HG02571 (cell line): ENCODE measurements around the gene PDGFRB.
"Not testable (repeated sequence)": the region's sequence is repeated elsewhere in the genome, so short reads cannot be mapped to it uniquely, and the experiment has no call there.

Experiments
- ATAC-seq: cut with Tn5 transposase; IDR thresholded peaks from one replicate; pipeline ENCODE4 v1.9.1; 2021; ENCODE audit warnings: mild to moderate bottlenecking, moderate library complexity; ENCODE audit not compliant: unreplicated experiment

Gene PDGFRB

DNA sequence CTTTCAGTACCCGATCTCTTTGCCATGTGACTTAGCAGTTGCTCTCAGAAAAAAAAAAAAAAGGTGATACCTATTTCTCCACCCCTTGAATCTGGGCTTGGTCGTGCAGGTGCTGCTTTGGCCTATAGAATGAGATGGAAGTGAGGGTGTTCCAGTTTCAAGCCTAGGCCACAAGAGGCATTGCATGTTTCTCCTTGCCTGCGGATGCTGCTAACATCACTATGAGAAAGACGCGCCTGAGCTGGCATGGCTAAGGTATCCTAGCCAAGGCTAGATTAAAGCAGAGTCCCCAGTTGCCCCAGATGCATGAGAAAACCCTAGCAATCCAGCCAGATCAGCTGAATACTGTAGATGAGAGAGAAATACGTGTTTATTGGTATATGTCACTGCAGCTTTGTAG, 54.6 kb downstream of the PDGFRB start:
- ATAC-seq = no peak

DNA sequence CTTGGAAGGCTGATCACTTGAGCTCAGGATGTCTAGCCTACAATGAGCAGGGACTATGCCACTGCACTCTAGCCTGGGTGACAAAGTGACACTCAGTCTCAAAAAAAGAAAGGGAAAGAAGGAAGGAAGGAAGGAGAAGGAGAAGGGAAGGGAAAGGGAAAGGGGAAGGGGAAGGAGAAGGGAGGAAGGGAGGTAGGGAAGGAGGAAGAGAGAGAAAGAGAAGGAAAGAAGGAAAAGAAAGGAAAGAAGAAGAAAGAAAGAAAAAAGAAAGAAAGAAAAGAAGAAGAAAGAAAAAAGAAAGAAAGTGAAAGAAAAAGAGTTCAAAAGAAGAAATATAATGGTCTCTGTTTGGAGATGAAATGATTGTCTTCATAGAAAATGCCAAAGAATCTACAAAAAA, 58.5 kb downstream of the PDGFRB start:
- no peak for ATAC-seq

DNA sequence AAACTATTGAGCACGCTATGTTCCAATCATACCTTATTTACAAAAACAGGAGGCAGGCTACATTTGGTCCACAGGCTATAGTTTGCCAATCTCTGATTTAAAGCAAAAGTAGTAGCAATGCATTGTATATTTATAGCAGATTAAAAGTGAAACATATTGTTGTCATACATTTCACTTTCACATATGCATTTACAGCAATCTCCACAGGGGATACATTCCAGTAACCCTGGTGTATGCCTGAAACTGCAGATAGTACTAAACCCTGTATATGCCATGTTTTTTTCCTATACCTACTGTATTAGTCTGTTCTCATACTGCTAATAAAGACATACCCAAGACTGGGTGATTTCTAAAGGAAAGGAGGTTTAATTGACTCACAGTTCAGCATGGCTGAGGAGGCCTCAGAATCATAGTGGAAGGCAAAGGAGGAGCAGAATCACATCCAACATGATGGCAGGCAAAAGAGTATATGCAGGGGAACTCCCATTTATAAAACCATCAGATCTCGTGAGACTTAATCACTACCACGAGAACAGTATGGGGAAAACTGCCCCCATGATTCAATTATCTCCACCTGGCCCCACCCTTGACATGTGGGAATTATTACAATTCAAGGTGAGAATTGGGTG, 63.4 kb downstream of the PDGFRB start:
- ATAC-seq = no peak

DNA sequence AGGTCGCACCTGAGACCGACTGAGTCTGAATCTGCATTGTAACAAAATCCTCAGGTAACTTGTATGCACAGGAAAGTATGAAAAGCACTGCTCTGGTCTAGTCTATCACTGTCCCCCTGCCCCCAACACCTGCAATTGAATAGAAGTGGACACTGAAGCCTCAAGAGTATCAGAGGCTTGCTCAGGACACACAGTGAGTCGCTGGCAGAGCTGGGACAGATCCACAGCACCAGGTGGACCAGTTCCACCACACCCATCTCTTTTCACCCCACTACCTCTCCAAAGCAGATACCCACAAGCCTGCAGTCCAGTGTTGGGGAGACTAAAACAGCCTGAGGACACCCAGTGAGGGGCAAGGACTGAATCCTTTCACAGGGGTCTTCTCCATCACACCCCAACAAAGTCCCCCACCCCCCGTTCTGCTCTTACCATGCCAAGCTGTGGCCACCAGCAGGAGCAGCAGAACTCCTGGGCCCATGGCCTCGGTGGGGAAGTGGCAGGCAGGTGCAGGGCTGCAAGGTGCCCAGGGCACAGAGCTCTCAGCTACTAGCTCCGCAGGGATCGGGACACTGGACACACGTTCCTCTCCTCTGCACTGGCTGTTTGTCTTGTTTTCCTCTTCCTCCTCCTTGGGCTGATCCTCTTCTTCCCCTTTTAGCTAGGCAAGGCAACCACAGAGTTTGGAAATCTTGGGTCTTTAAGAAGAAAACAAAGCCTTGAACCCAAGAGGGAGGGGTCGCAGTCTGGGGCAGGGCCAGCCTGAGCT, 69.5 kb downstream of the PDGFRB start, which contains the start of gene CSF1R:
Gene CSF1R, minus strand, starts transcription at position 605 of the 766 bp plus-strand sequence. Its CDS starts 127 bp downstream, at position 478.
- no peak for ATAC-seq

DNA sequence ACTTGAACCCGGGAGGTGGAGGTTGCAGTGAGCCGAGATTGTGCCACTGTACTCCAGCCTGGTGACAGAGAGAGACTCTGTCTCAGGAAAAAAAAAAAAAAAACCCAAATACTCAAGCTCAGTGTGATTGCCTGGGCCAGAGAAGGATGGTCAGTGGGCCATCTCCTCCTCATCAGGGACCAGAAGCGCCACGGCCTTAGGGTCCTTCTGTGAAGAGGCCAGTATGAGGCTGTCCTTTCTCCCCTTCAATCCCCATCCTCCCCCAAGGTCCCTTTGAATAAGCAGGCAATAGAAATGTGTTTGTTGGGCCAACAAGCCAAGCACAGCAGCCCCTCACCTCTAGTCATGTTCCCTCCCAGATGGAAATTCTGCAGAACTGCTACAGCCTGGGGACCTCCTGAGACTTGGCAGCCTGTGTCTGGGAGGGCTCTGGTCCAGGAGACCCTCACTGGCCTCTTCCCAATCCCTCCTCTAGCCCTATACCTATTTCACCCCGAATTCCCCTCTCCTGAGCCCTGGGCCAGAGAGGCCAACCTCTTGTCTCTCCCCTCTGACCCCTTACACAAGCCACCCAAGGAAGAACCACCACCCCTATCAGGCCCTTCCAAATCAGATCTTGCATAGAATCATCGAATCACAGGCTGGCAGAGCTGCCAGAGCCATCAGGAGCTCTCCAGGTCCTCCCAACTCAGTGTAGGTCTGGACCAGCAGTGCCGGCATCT, 70.3 kb downstream of the PDGFRB start:
- ATAC-seq = no peak

DNA sequence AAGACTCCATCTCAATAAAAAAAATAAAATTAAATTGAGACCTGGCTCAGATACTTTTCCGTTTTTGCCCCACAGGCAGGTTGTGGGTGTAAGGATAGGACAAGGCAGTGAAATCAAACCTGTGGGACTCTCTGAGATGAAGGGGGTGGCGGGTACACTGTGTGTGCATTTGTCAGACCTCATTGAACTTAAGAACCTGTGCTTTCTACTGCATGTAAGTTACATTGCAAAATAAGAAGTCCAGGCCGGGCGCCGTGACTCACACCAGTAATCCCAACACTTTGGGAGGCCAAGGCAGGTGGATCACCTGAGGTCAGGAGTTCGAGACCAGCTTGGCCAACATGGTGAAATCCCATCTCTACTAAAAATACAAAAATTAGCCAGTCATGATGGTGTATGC, 70.9 kb downstream of the PDGFRB start:
- ATAC-seq = not testable (repeated sequence)

DNA sequence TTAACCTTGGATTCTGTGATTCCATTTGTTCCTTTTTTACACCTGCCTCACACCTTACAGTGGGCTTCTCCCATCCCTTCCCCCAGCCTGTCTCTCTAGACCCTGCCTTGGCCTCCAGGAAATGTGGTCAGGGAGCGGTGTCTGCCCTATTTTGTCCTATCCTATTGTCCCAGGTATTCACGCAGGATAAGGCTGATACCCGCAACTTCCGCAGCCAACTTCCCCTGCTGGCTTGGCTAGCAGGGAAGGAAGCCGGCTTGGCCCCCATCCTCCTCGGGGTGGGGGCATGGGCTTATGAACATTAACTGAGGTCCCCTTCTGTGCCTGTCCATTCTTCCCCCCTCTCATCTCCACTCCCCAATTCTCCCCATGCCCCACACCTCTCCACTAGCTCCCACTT, 72.8 kb downstream of the PDGFRB start:
- ATAC-seq = no peak

DNA sequence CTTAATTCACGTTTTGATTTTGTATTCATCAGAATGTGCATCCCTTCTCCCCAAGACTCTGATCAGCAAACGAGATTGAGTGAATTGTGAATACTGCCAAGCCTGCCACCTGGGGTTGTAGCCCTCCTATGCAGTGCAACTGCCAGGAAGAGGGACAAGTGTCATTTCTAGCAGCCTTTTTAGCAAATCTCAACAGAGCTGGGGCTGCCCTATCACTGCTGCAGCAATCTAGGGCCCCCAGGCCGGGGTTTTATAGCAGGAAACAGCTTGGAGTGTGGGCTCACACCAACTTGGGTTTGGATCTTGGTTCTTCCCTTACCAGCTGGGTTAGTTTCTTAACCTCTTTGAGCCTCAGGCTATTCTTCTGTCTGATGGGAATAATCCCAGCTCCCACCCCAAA, 73.3 kb downstream of the PDGFRB start:
- ATAC-seq = no peak

DNA sequence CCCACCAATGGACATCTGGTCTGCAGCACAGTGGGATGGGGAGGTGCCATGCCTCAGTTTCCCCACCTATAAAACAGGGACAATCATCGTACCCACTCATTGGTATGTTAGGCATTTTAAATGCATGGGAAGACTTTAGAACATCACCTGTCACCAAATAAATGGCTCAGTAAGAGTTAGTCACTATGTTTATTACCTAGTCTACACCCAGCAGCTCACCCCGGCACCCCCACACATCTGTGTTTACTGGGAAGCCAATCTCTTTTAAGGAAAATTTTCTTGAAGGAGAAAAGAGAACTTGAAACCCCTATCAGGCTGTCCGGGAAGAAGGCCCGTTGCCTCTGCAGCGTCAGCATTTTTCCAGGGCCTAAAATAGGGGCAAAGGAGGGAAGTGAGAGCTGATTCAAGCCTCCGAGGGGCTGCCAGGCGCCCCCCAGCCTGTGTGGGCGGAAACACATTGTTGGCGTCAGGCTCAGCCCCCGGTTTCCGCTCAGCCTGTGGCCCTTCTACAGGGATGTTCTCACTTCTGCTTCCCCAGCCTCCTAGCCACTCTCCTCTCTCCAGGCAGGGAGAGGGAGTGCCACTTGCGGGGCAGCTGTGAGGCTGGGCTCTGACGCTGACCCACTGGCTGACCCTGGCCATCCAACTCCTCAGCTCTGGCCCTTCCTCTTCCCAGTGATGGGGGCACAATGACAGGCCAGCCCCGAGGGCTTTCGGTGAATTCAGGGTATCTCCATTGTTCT, 73.9 kb downstream of the PDGFRB start:
- ATAC-seq = peak; percentile 79

DNA sequence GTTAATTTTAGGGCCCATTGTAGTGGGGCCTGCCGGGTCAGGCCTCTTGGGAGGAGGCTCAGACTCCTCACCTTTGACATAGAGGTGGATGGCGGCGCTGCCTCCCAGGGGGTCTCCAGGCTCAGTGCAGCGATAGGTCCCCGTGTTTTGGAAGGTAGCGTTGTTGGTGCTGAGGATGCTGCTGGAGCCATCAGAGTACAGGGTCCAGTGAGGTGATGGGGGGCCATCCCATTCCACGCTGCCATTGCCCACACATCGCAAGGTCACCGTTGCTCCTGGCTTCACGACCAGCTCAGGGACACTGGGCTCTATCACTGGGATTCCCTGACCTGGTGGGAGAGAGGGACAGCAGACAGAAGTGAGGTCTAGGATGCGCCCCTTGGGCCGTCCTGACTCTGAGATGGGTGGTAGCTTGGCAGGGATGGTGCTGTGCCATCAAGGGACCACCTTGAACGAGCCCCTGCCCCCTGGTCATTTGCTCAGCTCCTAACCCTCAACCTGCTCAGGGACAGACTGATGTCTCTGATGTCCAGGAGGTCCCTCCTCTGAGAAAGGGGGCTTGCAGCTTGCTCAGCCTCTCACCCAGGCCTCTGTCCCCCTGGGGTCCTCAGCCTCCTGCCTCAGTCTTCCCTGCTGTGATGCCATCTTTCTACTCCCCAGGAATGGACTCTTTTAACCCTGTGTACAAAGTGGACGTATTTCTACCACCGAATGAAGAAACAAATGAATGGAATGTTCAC, 74.8 kb downstream of the PDGFRB start:
- ATAC-seq = no peak

DNA sequence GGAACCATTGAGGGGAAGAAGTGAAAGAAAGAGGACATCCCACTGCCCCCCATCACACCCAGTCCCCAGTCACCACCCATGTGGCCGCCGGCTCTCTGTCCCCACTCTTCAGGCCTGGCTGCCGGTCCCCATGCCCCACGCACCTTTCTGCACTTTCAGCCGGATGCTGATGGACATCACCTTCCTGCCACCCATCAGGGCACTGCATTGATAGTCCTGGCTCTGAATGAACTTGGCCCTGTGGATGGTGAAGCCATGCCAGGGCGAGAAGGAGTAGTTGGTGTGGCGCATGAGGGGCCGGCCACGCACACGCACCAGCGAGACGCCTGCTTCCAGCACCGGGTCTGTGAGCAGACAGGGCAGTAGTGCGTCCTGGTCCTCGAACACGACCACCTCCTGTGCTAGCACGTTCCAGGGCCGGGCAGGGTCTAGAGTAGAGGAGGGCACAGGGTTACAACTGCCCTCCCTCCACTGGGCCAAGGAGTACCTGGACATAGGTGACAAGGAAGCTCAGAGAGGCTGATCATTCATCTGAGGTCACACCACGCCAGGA, 75.7 kb downstream of the PDGFRB start:
- no peak for ATAC-seq

DNA sequence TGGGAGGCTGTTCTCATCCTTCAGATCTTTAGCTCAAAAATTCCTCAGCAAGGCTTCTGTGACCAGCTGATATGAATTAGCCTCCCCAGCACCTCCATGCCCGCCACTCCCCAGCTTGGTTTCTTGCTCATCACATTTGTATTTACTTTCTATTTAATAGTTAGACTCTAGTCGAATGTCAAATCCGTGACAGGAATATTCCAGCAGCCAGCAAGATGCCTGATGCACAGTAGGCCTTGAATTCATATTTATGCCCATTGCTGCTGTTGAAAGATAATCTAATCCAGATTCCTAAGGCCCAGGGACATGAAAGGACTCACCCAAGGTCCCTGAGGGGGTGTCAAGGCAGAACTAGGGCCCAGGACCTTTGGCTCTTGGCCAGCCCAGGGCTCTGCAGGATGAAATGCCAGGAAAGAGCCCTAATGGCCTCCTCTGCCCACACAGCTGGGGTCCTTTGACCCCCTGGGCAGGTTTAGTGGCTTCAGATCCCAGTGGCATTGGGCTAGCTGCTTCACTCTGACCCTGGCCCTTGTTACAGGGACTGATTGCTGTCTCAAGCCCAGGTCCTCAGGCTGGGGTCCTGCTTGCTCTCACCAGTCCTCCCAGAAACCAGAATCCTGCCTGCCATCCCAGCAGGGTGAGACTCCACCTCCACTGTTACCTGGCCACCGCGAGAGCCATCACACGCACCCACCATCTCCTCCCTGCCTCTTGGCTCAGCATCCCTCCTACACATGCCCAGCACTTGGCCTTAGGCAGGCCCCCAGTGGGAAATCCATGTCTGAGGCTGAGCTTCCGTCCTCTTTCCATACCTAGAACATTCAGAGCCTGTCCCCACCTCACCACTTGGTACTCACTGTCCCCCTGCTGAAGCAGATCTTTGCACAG, 76.6 kb downstream of the PDGFRB start:
- ATAC-seq = no peak

DNA sequence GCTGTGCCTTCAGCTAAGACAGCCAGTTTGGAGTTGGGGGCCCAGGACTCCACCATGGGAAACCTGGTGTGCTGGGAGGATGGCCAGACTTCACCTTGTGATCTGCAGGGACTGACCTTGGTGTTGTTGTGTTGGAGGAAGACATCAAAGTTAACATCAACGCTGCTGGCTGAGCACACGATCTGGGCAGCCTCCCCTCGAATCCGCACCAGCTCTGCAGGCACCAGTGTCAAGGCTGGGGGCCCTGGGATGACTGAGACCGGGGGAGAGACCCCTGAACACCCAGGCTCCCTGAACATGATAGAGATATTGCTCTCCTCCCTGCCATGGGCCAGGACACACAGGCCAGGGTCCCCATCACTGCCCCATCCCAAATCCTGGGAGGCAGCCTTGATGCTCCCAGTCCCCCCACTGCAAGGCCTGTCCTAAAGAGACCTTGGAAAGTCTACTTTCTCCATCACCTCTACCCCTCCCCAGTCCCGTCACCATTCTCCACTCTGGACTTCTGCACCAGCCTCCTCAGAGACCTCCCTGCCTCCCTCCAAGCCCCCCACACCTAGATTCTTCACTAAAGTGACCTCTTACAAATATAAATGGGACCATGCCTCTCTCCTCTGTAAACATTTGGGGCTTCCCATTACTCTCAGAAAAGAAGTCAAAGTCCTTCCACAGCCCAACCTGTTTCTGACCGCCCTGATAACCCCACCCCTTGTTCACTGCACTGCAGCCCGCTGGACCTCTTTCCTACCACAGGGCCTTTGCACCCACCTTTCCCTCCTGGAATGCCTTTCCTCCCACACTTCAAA, 77.4 kb downstream of the PDGFRB start:
- ATAC-seq = no peak

DNA sequence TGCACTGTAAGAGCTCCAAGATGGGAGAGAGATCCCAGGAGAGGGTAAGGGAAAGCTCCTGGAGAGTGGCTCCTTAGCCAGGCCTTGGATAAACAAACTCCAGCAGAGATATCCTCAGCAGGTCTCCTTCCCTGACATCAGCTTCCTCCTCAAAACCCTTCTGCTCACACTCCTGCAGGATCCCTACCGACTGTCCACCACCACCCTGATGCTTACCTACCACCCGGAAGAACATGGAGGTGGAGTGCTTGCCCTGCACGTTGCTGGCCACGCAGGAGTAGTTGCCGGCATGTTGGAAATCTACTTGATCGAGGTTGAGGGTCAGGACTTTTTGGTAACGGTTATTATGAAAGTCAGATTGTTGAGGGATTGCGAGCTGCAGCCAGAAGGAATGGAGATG, 78.6 kb downstream of the PDGFRB start:
- no peak for ATAC-seq

DNA sequence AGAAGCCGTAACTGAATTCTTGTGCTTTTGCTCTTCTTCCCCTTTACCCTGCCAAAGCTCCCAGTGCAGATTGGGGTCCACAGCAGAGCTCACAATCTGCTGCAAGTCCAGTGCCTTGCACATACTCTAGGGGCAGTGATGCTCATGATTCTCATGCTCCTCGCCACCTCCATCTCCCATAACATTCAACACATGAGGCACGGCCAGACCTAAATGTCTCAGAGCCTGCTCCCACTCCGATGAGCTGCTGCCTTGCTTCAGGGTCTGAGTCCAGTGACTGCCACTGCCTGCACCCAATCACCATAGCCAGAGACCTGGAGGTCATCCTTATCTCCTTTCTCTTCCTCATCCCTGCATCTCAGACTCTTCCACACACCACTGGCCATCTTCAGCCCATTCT, 79.8 kb downstream of the PDGFRB start:
- no peak for ATAC-seq

DNA sequence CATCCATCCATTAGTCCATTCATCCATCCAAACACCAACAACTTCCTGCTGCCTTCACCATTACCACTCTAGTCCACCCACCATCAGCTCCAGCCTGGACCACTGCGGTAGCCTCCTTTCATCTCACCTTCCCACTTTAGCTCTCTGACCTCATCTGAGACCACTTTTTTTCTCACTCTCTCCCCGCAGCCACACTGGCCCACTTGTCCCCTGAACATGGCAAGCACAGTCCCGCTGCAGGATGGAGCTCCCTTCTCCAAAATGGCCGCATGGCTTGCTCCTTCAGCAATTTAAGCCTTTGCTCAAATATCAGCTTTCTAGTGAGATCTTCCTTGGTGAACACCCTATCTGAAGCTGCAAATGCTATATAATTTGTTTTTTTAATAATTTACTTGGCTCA, 80.4 kb downstream of the PDGFRB start:
- ATAC-seq = no peak

DNA sequence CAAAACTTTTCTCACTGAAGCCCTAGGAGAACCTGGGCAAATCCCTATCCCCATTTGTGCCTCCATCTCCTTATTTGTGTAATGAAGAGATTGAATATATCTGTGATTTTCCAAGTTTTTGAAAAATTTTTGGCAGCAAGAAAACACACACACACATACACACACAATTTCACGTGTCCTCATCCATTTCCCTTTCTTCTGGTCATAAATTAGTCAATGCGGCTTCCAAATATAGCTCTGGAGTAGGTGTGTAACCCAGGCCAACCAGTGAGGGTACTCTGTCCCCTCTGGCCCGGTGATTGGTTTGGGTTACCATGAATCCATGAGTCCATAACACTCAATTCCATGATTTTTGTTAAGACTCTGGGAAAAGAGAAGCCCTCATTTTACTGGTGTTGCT, 82.0 kb downstream of the PDGFRB start:
- no peak for ATAC-seq

DNA sequence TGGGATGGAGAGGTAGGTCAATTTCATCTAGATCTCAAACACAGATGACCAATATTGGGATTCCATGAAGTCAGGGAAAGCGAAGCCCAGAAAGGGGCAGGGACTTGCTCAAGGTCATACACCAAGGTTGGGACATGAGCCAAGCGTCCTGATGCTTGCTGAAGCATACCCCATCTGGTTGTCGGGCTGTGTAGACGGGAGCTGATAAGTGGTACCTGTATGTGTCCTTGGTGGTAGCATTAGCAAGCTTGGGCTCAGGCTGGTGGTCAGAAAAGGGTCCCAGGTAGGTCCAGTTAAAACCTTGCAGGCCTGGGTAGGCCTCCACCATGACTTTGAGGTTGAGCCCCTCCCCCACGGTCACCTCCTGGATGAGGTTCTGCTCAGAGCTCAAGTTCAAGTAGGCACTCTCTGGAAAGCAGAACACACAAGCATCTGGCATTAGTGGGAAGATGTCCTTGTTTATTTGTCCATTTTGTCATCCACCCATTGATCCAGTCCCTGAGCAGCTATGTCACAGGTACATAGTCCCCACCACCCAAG, 82.5 kb downstream of the PDGFRB start:
- no peak for ATAC-seq
